HepG2 (cell line): ENCODE results near the gene NEGR1. TPM values are rescaled to one million over a fixed set of nuclear protein-coding genes. Genes with fewer than 3 reads are reported as not detected.

Source experiments
- ATAC-seq: fragments of 200-7000 bp; cut with Tn5 transposase; 3 replicates; pipeline ENCODE4 v1.9.1; 2020; ENCODE audit warnings: mild to moderate bottlenecking, moderate library complexity
- BruUV-seq: library from RNA; stranded (reverse); fragments of 400-500 nt; replicated peaks from 2 replicates; lab custom pipeline; 2021; lab: Mats Ljungman, UMichigan
- CTCF ChIA-PET: fragments of 300-600 bp; formaldehyde crosslinking; extraction: SDS; loops from one replicate; lab custom pipeline; 2021; ENCODE audit warnings: low total read pairs, inconsistent platforms, low intra/inter-chr PET ratio; lab: Yijun Ruan, JAX
- POLR2A ChIA-PET: fragments of 350-600 bp; sonication (Branson Sonifier 250); formaldehyde crosslinking; loops from one replicate; lab custom pipeline; 2020; ENCODE audit warnings: antibody characterized with exemption, inconsistent platforms; lab: Yijun Ruan, JAX
- DNase-seq: peaks from one replicate; pipeline ENCODE4 v3.0.0-alpha.2; 2015; ENCODE audit warnings: low spot score
- FAIRE-seq: peaks from 3 replicates; lab custom pipeline; 2011; peaks lifted over from hg19 to GRCh38; lab: Jason Lieb, UNC
- H2AFZ ChIP-seq: one replicate; pipeline ENCODE4 v1.6.1; 2011; ENCODE audit warnings: low read length, inconsistent platforms
- H3K27ac ChIP-seq: fragments of 300-600 bp; 3 replicates; pipeline ENCODE4 v1.8.0; 2011; ENCODE audit warnings: mixed run types, mild to moderate bottlenecking, mixed read lengths, low read length, inconsistent platforms; ENCODE audit not compliant: insufficient read depth; ENCODE audit errors: extremely low read length
- H3K27me3 ChIP-seq, 2 experiments: fragments of 200-600 bp in 1 of 2; 2 replicates in 1 of 2; 3 replicates in 1 of 2; pipeline versions ENCODE4 v1.6.0 to v1.8.0; 2011; ENCODE audit warnings: low read length in 2 of 2, mild to moderate bottlenecking in 2 of 2, moderate library complexity in 2 of 2, inconsistent platforms in 1 of 2; ENCODE audit not compliant: insufficient read depth in 2 of 2, control insufficient read depth in 1 of 2
- H3K36me3 ChIP-seq, 2 experiments: fragments of 200-600 bp in 1 of 2; replicated peaks in 1 of 2; 2 replicates in 1 of 2; 3 replicates in 1 of 2; pipeline versions ENCODE4 v1.5.1 to v1.8.0; 2011; ENCODE audit warnings: low read length in 2 of 2, inconsistent platforms in 1 of 2; ENCODE audit not compliant: insufficient read depth in 2 of 2, control insufficient read depth in 1 of 2
- H3K4me1 ChIP-seq: 2 replicates; pipeline ENCODE4 v1.5.1; 2012; ENCODE audit warnings: low read length, inconsistent platforms; ENCODE audit not compliant: insufficient read depth
- H3K4me2 ChIP-seq: 2 replicates; pipeline ENCODE4 v1.6.0; 2011; ENCODE audit warnings: low read depth, low read length, inconsistent platforms
- H3K4me3 ChIP-seq, 3 experiments: fragments of 200-600 bp in 1 of 3; sonication (generic), shearing (Covaris generic) in 1 of 3; replicated peaks in 1 of 3; 2 replicates each; pipeline ENCODE4 v1.5.1; 2011 to 2016; ENCODE audit warnings: low read length in 3 of 3, inconsistent platforms in 2 of 3, low read depth in 2 of 3, mild to moderate bottlenecking in 2 of 3, control low read depth in 1 of 3, mixed read lengths in 1 of 3; ENCODE audit not compliant: insufficient read depth in 1 of 3
- H3K79me2 ChIP-seq: one replicate; pipeline ENCODE4 v1.6.1; 2011; ENCODE audit warnings: low read length, inconsistent platforms; ENCODE audit not compliant: insufficient read depth
- H3K9ac ChIP-seq: 2 replicates; pipeline ENCODE4 v1.6.0; 2011; ENCODE audit warnings: mild to moderate bottlenecking, low read depth, low read length, inconsistent platforms; ENCODE audit not compliant: insufficient read depth
- H3K9me3 ChIP-seq: 2 replicates; pipeline ENCODE4 v1.5.1; 2012; ENCODE audit warnings: mild to moderate bottlenecking, low read length
- H4K20me1 ChIP-seq: 2 replicates; pipeline ENCODE4 v1.6.0; 2011; ENCODE audit warnings: inconsistent platforms, mild to moderate bottlenecking, low read length, moderate library complexity; ENCODE audit not compliant: insufficient read depth
- ARID2 ChIP-seq: sonication (generic); formaldehyde crosslinking; IDR thresholded peaks from 2 replicates; pipeline ENCODE4 v1.8.1; 2022; ENCODE audit warnings: mild to moderate bottlenecking, missing genetic modification reagents, borderline replicate concordance
- ATF2 ChIP-seq: sonication (generic); formaldehyde crosslinking; IDR thresholded peaks from 2 replicates; pipeline ENCODE4 v1.4.0; 2020; ENCODE audit warnings: missing genetic modification reagents
- E2F5 ChIP-seq: sonication (generic); formaldehyde crosslinking; conservative IDR thresholded peaks from 2 replicates; pipeline ENCODE4 v1.4.0; 2020; ENCODE audit warnings: missing genetic modification reagents
- HIVEP1 ChIP-seq: sonication (generic); formaldehyde crosslinking; IDR thresholded peaks from 2 replicates; pipeline ENCODE4 v1.4.0; 2020; ENCODE audit warnings: mild to moderate bottlenecking, missing genetic modification reagents
- JARID2 ChIP-seq: sonication (generic); formaldehyde crosslinking; IDR thresholded peaks from 2 replicates; pipeline ENCODE4 v1.8.1; 2023; ENCODE audit warnings: missing genetic modification reagents, inconsistent platforms; ENCODE audit not compliant: insufficient replicate concordance
- KDM2A ChIP-seq: sonication (generic); formaldehyde crosslinking; IDR thresholded peaks from 2 replicates; pipeline ENCODE4 v1.4.0; 2020; ENCODE audit warnings: low read depth, missing genetic modification reagents, borderline replicate concordance
- MEIS1 ChIP-seq: sonication (generic); formaldehyde crosslinking; IDR thresholded peaks from 2 replicates; pipeline ENCODE4 v1.9.0; 2021; ENCODE audit warnings: mild to moderate bottlenecking, missing genetic modification reagents, moderate library complexity, borderline replicate concordance
- NBN ChIP-seq: fragments of 450-650 bp; conservative IDR thresholded peaks from 2 replicates; pipeline ENCODE4 v1.6.1; 2017
- NCOA2 ChIP-seq: sonication (generic); formaldehyde crosslinking; IDR thresholded peaks from 2 replicates; pipeline ENCODE4 v1.8.0; 2022; ENCODE audit warnings: inconsistent platforms
- SMC3 ChIP-seq: IDR thresholded peaks from 2 replicates; pipeline ENCODE4 v1.6.1; 2011; ENCODE audit warnings: low read length, improper control_type of control experiment
- ZIK1 ChIP-seq: sonication (generic); formaldehyde crosslinking; IDR thresholded peaks from 2 replicates; pipeline ENCODE4 v1.5.0; 2020; ENCODE audit warnings: mild to moderate bottlenecking, low read depth, missing genetic modification reagents, borderline replicate concordance
- ZNF503 ChIP-seq: sonication (generic); formaldehyde crosslinking; IDR thresholded peaks from 2 replicates; pipeline ENCODE4 v1.4.0; 2020; ENCODE audit warnings: missing genetic modification reagents
- ZNF776 ChIP-seq: sonication (generic); formaldehyde crosslinking; IDR thresholded peaks from 2 replicates; pipeline ENCODE4 v1.4.0; 2020; ENCODE audit warnings: mild to moderate bottlenecking, missing genetic modification reagents
- WGBS: methylation state at CpG from one replicate; pipeline ENCODE4 v1.1.6; 2017; ENCODE audit warnings: low lambda C conversion rate; 5-methylcytosine and 5-hydroxymethylcytosine counted together
- in situ Hi-C: cut with HindIII; loops from 2 replicates; pipeline ENCODE4 v1.10.0; 2017; ENCODE audit warnings: low pct_unique_long_range_greater_than_20kb; ENCODE audit not compliant: extremely low pct_ligation_motif_present
- intact Hi-C: fragments of 100-400 bp; cut with micrococcal nuclease; formaldehyde crosslinking; loops from one replicate; pipeline ENCODE4 v1.10.0; 2022; ENCODE audit not compliant: unreplicated experiment
- polyA plus RNA-seq, 8 experiments: library from polyadenylated mRNA; depleted of rRNA in 3 of 8; stranded (reverse) in 7 of 8; unstranded in 1 of 8; fragments of >200 nt; fragmentation: Illumina TruSeq in 4 of 8; extraction: Trizol in 4 of 8; gene quantifications; 2 replicates each; pipeline versions ENCODE4 v1.2.1 to v1.2.3, GENCODE V29; 2011 to 2016; ENCODE audit warnings: low read depth in 4 of 8, missing spikeins in 1 of 8, mixed read lengths in 1 of 8; ENCODE audit not compliant: insufficient read depth in 1 of 8
- total RNA-seq, 5 experiments: library from RNA; depleted of rRNA; stranded (reverse); fragments of >200 nt; fragmentation: Illumina TruSeq; extraction: Trizol; gene quantifications; 2 replicates each; pipeline ENCODE4 v1.2.3, GENCODE V29; 2016; ENCODE audit warnings: low read depth in 1 of 5

NEGR1 gene
- total and polyA plus RNA-seq, 2 of the 13 experiments (the other 11 are each of a cell fraction or from before 2014, with no cell fraction given), result not detected

- Histone ChIP-seq H2AFZ (no peak overlapping the region), H3K4me2 (no peak overlapping the region), H3K9ac (no peak overlapping the region), H3K36me3 (no peaks in the 10 kb centered on the region), H3K27me3 (no peaks in the 10 kb centered on the region), H3K4me1 (no peaks in the 10 kb centered on the region), H3K79me2 (no peaks in the 10 kb centered on the region), H3K27ac (no peak overlapping the region), H3K4me3 (no peak overlapping the region), H3K9me3 (peaks cover 79% of the 10 kb centered on the region), H4K20me1 (no peaks in the 10 kb centered on the region)
- ChIA-PET POLR2A (no interaction called here), CTCF (no interaction called here)
- TF ChIP-seq HIVEP1, result no peak
- TF ChIP-seq SMC3, result no peak
- no peak for TF ChIP-seq NCOA2 (CRISPR knock-in tag)
- TF ChIP-seq NBN, result no peak
- no peak for TF ChIP-seq ZIK1 (CRISPR knock-in tag)
- no peak for TF ChIP-seq E2F5 (CRISPR knock-in tag)
- no peak for TF ChIP-seq ZNF503 (CRISPR knock-in tag)
- no peak for TF ChIP-seq MEIS1 (CRISPR knock-in tag)
- no peak for TF ChIP-seq ATF2 (CRISPR knock-in tag)
- TF ChIP-seq ARID2 (CRISPR knock-in tag), result no peak
- no peak for TF ChIP-seq ZNF776 (CRISPR knock-in tag)
- TF ChIP-seq JARID2 (CRISPR knock-in tag), result no peak
- TF ChIP-seq KDM2A (CRISPR knock-in tag), result no peak
- BruUV-seq, result no TSS peak
- intact Hi-C loops, result no loop called here
- ATAC-seq (no peak), FAIRE-seq (no peak), DNase-seq (no peak)
- 9% methylated on average over 5 of the region's 5 CpGs for WGBS
- in situ Hi-C loops, result no loop called here
These were observed 576.2 kb downstream of the NEGR1 start for GRCh38 chr1:71706029-71706671.
